Ovary (tissue), 9 donors: Measurements from ENCODE around the gene MEGF6. TPM values are rescaled to one million over a fixed set of nuclear protein-coding genes. Genes with fewer than 3 reads are reported as not detected.
A peak's percentile ranks its signal among the peaks of the same experiment; 100 is the strongest.

Source experiments
- DNase-seq, 5 donors: peaks; one replicate each; pipeline ENCODE4 v3.0.0-alpha.2; 2019 to 2020
- H3K27ac ChIP-seq, 2 donors: fragments of 200-600 bp; one replicate each; pipeline versions ENCODE4 v1.5.1 to v1.8.0; 2019 to 2022
- H3K27me3 ChIP-seq: fragments of 200-600 bp; one replicate; pipeline ENCODE4 v1.8.0; 2022
- H3K36me3 ChIP-seq: fragments of 200-600 bp; sonication (generic); one replicate; pipeline ENCODE4 v1.5.1; 2019
- H3K4me1 ChIP-seq: one replicate; pipeline ENCODE4 v1.8.1; 2013; ENCODE audit warnings: mild to moderate bottlenecking, moderate library complexity; ENCODE audit not compliant: insufficient read depth
- H3K4me3 ChIP-seq: fragments of 200-600 bp; sonication (generic); one replicate; pipeline ENCODE4 v1.5.1; 2017
- H3K9me3 ChIP-seq, 2 donors: fragments of 200-600 bp in 1 of 2; sonication (generic) in 1 of 2; one replicate each; pipeline versions ENCODE4 v1.5.1 to v1.8.1; 2013 to 2019; ENCODE audit warnings: mild to moderate bottlenecking in 1 of 2, moderate library complexity in 1 of 2
- CTCF ChIP-seq, 3 donors: fragments of 450-650 bp in 2 of 3; fragments of 200-600 bp in 1 of 3; IDR thresholded peaks; one replicate each; pipeline versions ENCODE4 v1.5.1 to v1.8.0; 2016 to 2022; ENCODE audit warnings: antibody characterized with exemption in 3 of 3, mild to moderate bottlenecking in 1 of 3
- EP300 ChIP-seq: sonication (generic); formaldehyde crosslinking; IDR thresholded peaks from one replicate; pipeline ENCODE4 v1.6.1; 2017; ENCODE audit warnings: antibody characterized with exemption
- POLR2A ChIP-seq: fragments of 450-650 bp; IDR thresholded peaks from one replicate; pipeline ENCODE4 v1.6.1; 2017; ENCODE audit warnings: antibody characterized with exemption, mild to moderate bottlenecking, moderate library complexity
- WGBS, 3 donors: extraction: QIAGEN DNeasy Blood & Tissue Kit in 1 of 3; methylation state at CpG; one replicate each; pipeline versions ENCODE4 v1.1.5 to v1.1.7; 2013 to 2017; 5-methylcytosine and 5-hydroxymethylcytosine counted together
- intact Hi-C, 4 donors: fragments of 100-400 bp; cut with DNase I; formaldehyde crosslinking; loops; one replicate each; pipeline versions ENCODE4 v1.11.0 to v1.15.1; 2022 to 2023
- polyA plus RNA-seq, 2 donors: library from polyadenylated mRNA; stranded (reverse); fragments of 200-250 nt in 1 of 2; fragments of 350-450 nt in 1 of 2; fragmentation: Illumina TruSeq in 1 of 2; extraction: RNeasy Lipid Tissue Mini Kit (QIAGEN cat#74804) in 1 of 2; gene quantifications; one replicate each; pipeline ENCODE4 v1.2.3, GENCODE V29; 2013 to 2014
- total RNA-seq, 7 donors: library from RNA; depleted of rRNA in 2 of 7; stranded (reverse); fragments of >200 nt in 2 of 7; fragmentation: NEBNext Ultra II Directional in 3 of 7; extraction: Animal tissue kit (Norgen Biotek cat#: 25700) in 3 of 7; gene quantifications; one replicate each; pipeline versions ENCODE4 v1.1.0 to v1.2.4, GENCODE V29; 2016 to 2023
- donor health status: DM: no; HTN: no; CAD: no; lungs with moderate emphysema.
- donor health status: DM: no; HTN: no; CAD: no.
- donor health status: Bipolar disorder and iron deficiency.
- donor health status: DM: yes; HTN: yes; CAD: no.
- donor health status: DM: no; HTN: no; CAD: no.
- donor health status: DM: yes; HTN: yes; CAD: no.

MEGF6 gene
- total and polyA plus RNA-seq, 9 donors, result 0.10 to 117 (median 12.5) TPM

DNA sequence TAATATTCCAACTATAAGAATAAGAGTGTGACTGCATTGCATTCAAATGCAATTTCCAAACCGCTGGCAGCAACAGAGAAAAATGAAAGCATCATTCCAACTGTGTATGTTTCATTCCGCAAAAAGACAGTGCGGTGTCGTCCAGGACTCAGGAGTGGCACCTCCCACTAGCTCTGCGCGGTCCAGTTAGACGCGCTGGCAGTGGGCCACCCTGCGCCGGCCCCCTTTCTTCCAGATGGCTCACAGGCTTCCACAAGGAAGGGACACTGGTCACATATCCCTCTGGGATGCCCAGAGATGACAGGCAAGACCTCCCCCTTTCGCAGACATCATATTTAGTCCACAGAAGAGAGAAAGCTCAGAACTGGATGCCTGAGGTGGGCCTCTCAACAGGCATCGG lies 26.7 kb upstream of the MEGF6 start:
- WGBS, 3 donors, result 84 to 91% (median 87%) methylated on average over 12 of the region's 12 CpGs
- no peak overlapping the region for H3K27ac ChIP-seq
- H3K27me3 ChIP-seq, result no peaks in the 10 kb centered on the region
- DNase-seq, result peak in 1 of 5 donors; percentile 16
- intact Hi-C loops, result no loop called here
- H3K4me1 ChIP-seq, result no peaks in the 10 kb centered on the region
- no peaks in the 10 kb centered on the region for H3K9me3 ChIP-seq
- H3K4me3 ChIP-seq, result no peak overlapping the region
- H3K36me3 ChIP-seq, result no peaks in the 10 kb centered on the region
- TF ChIP-seq CTCF (IDR thresholded peaks at IDR 0.05), result no peak
- no peak for TF ChIP-seq EP300
- TF ChIP-seq POLR2A, result no peak

GRCh38 chr1:3636531-3636930 lies 25.2 kb upstream of the MEGF6 start:
- Histone ChIP-seq H3K27ac (no peak overlapping the region), H3K27me3 (no peaks in the 10 kb centered on the region), H3K4me3 (no peak overlapping the region), H3K36me3 (no peaks in the 10 kb centered on the region), H3K4me1 (no peaks in the 10 kb centered on the region), H3K9me3 (no peaks in the 10 kb centered on the region)
- intact Hi-C loops, result no loop called here
- 88 to 89% (median 89%) methylated on average over 11 of the region's 11 CpGs for WGBS, 3 donors
- peak in 1 of 5 donors; percentile 31 for DNase-seq
- TF ChIP-seq CTCF (IDR thresholded peaks at IDR 0.05) (no peak), POLR2A (no peak), EP300 (no peak)

GRCh38 chr1:3636080-3636479 lies 24.8 kb upstream of the MEGF6 start:
- H3K27ac ChIP-seq, result no peak overlapping the region
- H3K36me3 ChIP-seq, result no peaks in the 10 kb centered on the region
- no peaks in the 10 kb centered on the region for H3K9me3 ChIP-seq
- no peak overlapping the region for H3K4me3 ChIP-seq
- 86 to 92% (median 89%) methylated on average over 14 of the region's 14 CpGs for WGBS, 3 donors
- intact Hi-C loops, result no loop called here
- no peaks in the 10 kb centered on the region for H3K27me3 ChIP-seq
- no peak for TF ChIP-seq POLR2A
- TF ChIP-seq EP300, result no peak
- no peak for TF ChIP-seq CTCF (IDR thresholded peaks at IDR 0.05)
- H3K4me1 ChIP-seq, result no peaks in the 10 kb centered on the region
- DNase-seq, result peak in 1 of 5 donors; percentile 13

GRCh38 chr1:3634059-3634800 lies 22.9 kb upstream of the MEGF6 start:
- Histone ChIP-seq H3K4me3 (no peak overlapping the region), H3K4me1 (no peaks in the 10 kb centered on the region), H3K27me3 (no peaks in the 10 kb centered on the region), H3K36me3 (no peaks in the 10 kb centered on the region), H3K9me3 (no peaks in the 10 kb centered on the region), H3K27ac (no peak overlapping the region)
- peak in 1 of 5 donors; percentile 9 for DNase-seq
- WGBS, 3 donors, result 90 to 92% (median 91%) methylated on average over 22 of the region's 22 CpGs
- no peak for TF ChIP-seq CTCF (IDR thresholded peaks at IDR 0.05)
- TF ChIP-seq EP300, result no peak
- no peak for TF ChIP-seq POLR2A
- intact Hi-C loops, result no loop called here
